SK-N-SH (cell line): ENCODE results near the gene SEMA6C. TPM values are rescaled to one million over a fixed set of nuclear protein-coding genes. Genes with fewer than 3 reads are reported as not detected.

ENCODE experiments used
- CTCF ChIA-PET: fragments of 300-600, 350-600 bp; formaldehyde crosslinking; extraction: SDS; loops from one replicate; lab custom pipeline; 2021; lab: Yijun Ruan, JAX
- POLR2A ChIA-PET: fragments of 350-600 bp; sonication (Branson Sonifier 250); formaldehyde crosslinking; extraction: SDS; loops from one replicate; lab custom pipeline; 2020; ENCODE audit warnings: antibody characterized with exemption, inconsistent platforms; lab: Yijun Ruan, JAX
- DNase-seq: peaks from one replicate; pipeline ENCODE4 v3.0.0; 2012
- H2AFZ ChIP-seq: fragments of 200-600 bp; sonication (generic); 2 replicates; pipeline ENCODE4 v1.8.1; 2016; ENCODE audit warnings: antibody characterized with exemption, mild to moderate bottlenecking, low read depth
- H3F3A ChIP-seq: fragments of 200-600 bp; sonication (generic); replicated peaks from 2 replicates; pipeline ENCODE3; 2016; ENCODE audit warnings: antibody characterized with exemption, mild to moderate bottlenecking; ENCODE audit not compliant: insufficient read depth
- H3K27ac ChIP-seq, 2 experiments: fragments of 200-500 bp in 1 of 2; fragments of 200-600 bp in 1 of 2; sonication (Bioruptor generic) in 1 of 2; sonication (generic), shearing (Covaris generic) in 1 of 2; 2 replicates each; pipeline versions ENCODE4 v1.5.1 to v1.6.1; 2014 to 2016; ENCODE audit warnings: low read depth in 2 of 2, inconsistent platforms in 1 of 2, low read length in 1 of 2, mild to moderate bottlenecking in 1 of 2, mixed read lengths in 1 of 2
- H3K27me3 ChIP-seq: fragments of 200-600 bp; sonication (generic), shearing (Covaris generic); 2 replicates; pipeline ENCODE4 v1.6.1; 2016; ENCODE audit warnings: mixed run types; ENCODE audit not compliant: insufficient read depth
- H3K36me3 ChIP-seq, 2 experiments: fragments of 200-500 bp in 1 of 2; fragments of 200-600 bp in 1 of 2; sonication (Bioruptor generic) in 1 of 2; sonication (generic) in 1 of 2; replicated peaks in 1 of 2; 2 replicates each; pipeline versions ENCODE3 to v1.5.1; 2014 to 2016; ENCODE audit warnings: low read length in 1 of 2, mild to moderate bottlenecking in 1 of 2; ENCODE audit not compliant: insufficient read depth in 2 of 2, control insufficient read depth in 1 of 2
- H3K4me1 ChIP-seq, 2 experiments: fragments of 200-500 bp in 1 of 2; fragments of 200-600 bp in 1 of 2; sonication (Bioruptor generic) in 1 of 2; sonication (generic), shearing (Covaris generic) in 1 of 2; 2 replicates each; pipeline versions ENCODE4 v1.5.1 to v1.6.1; 2014 to 2016; ENCODE audit warnings: low read depth in 1 of 2, low read length in 1 of 2, mixed run types in 1 of 2; ENCODE audit not compliant: insufficient read depth in 2 of 2, control insufficient read depth in 1 of 2
- H3K4me2 ChIP-seq: fragments of 200-600 bp; sonication (generic), shearing (Covaris generic); 2 replicates; pipeline ENCODE4 v1.6.1; 2017; ENCODE audit warnings: mixed run types
- H3K4me3 ChIP-seq, 2 experiments: fragments of 200-500 bp in 1 of 2; fragments of 200-600 bp in 1 of 2; sonication (Bioruptor generic) in 1 of 2; sonication (generic), shearing (Covaris generic) in 1 of 2; 2 replicates each; pipeline versions ENCODE4 v1.5.1 to v1.8.1; 2014 to 2016; ENCODE audit warnings: low read depth in 2 of 2, inconsistent platforms in 1 of 2, low read length in 1 of 2, mild to moderate bottlenecking in 1 of 2, mixed read lengths in 1 of 2, moderate library complexity in 1 of 2
- H3K79me2 ChIP-seq: fragments of 200-600 bp; sonication (generic); 2 replicates; pipeline ENCODE4 v1.8.1; 2017; ENCODE audit warnings: mild to moderate bottlenecking; ENCODE audit not compliant: insufficient read depth
- H3K9ac ChIP-seq: fragments of 200-600 bp; sonication (generic); 2 replicates; pipeline ENCODE4 v1.6.1; 2017; ENCODE audit warnings: mixed run types
- H3K9me2 ChIP-seq: fragments of 200-600 bp; sonication (generic); 2 replicates; pipeline ENCODE4 v1.6.1; 2017; ENCODE audit warnings: mixed run types
- H3K9me3 ChIP-seq: fragments of 200-600 bp; sonication (generic); 2 replicates; pipeline ENCODE4 v1.6.1; 2017; ENCODE audit warnings: mixed run types, mild to moderate bottlenecking, moderate library complexity
- H4K20me1 ChIP-seq: fragments of 200-600 bp; sonication (generic); 2 replicates; pipeline ENCODE4 v1.6.1; 2017; ENCODE audit warnings: mild to moderate bottlenecking, mixed run types; ENCODE audit not compliant: insufficient read depth
- ELF1 ChIP-seq: IDR thresholded peaks from 2 replicates; pipeline ENCODE4 v1.4.0; 2012
- EZH2phosphoT487 ChIP-seq: fragments of 200-600 bp; sonication (generic); IDR thresholded peaks from 2 replicates; pipeline ENCODE4 v1.6.1; 2017; ENCODE audit warnings: low read depth, mixed run types, mild to moderate bottlenecking, antibody characterized with exemption, moderate library complexity, borderline replicate concordance
- FOXM1 ChIP-seq: IDR thresholded peaks from 2 replicates; pipeline ENCODE4 v1.4.0; 2012; ENCODE audit warnings: low read depth, mild to moderate bottlenecking
- GATA2 ChIP-seq: sonication (generic); formaldehyde crosslinking; IDR thresholded peaks from 2 replicates; pipeline ENCODE4 v1.5.0; 2020; ENCODE audit warnings: mild to moderate bottlenecking, missing genetic modification reagents
- MXI1 ChIP-seq: IDR thresholded peaks from 2 replicates; pipeline ENCODE4 v1.6.1; 2012; ENCODE audit warnings: mild to moderate bottlenecking, low read depth, low read length, improper control_type of control experiment
- RCOR1 ChIP-seq: fragments of 150-350 bp; IDR thresholded peaks from 2 replicates; pipeline ENCODE4 v1.6.1; 2017; ENCODE audit warnings: antibody characterized with exemption, low read length
- SIN3A ChIP-seq: IDR thresholded peaks from 2 replicates; pipeline ENCODE4 v1.6.1; 2012; ENCODE audit warnings: low read depth, mild to moderate bottlenecking, low read length, moderate library complexity, borderline replicate concordance
- TCF12 ChIP-seq: IDR thresholded peaks from 2 replicates; pipeline ENCODE4 v1.4.0; 2012
- TEAD4 ChIP-seq: IDR thresholded peaks from 2 replicates; pipeline ENCODE4 v1.4.0; 2012; ENCODE audit warnings: mild to moderate bottlenecking, borderline replicate concordance; ENCODE audit not compliant: insufficient read depth
- YY1 ChIP-seq: IDR thresholded peaks from 2 replicates; pipeline ENCODE4 v1.4.0; 2012; ENCODE audit warnings: low read depth, mild to moderate bottlenecking
- WGBS: methylation state at CpG from one replicate; pipeline ENCODE4 v1.1.6; 2017; ENCODE audit warnings: low lambda C conversion rate; 5-methylcytosine and 5-hydroxymethylcytosine counted together
- polyA plus RNA-seq, 3 experiments: library from polyadenylated mRNA; depleted of rRNA; stranded (reverse); fragments of >200 nt; gene quantifications; 2 replicates each; pipeline ENCODE4 v1.2.3, GENCODE V29; 2012
- TF ChIP-seq, protein P1 (sequence below): IDR thresholded peaks from 2 replicates; pipeline ENCODE4 v1.4.0; 2012; ENCODE audit warnings: low read depth, borderline replicate concordance
- TF ChIP-seq, protein P2 (sequence below): IDR thresholded peaks from 2 replicates; pipeline ENCODE4 v1.4.0; 2012; ENCODE audit warnings: low read depth

Gene SEMA6C
- polyA plus RNA-seq, 1 of the 3 experiments (the other 2 are of a cell fraction) = 4.0 TPM

DNA sequence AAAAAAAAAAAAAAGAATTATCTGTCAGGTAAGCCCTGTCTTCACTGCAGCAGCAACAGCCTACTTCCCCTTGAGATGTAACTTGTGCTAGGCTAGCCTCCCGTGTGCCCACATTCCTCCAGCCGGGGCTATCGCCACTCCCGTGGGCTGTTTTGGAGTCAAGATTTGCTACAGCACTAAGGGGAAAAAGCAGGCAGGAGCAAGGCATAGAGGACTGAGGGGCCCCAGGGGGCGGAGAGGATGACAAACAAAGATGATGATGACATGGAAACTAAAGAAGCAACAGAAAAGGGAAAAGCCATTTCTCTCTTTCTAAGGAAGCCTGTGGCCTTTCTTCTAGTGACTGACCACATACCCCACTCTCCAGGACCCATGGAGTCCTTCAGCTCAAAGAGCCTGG, 11.9 kb upstream of the SEMA6C start:
- CTCF ChIA-PET = interaction anchor here (1.2 to 6.6 kb wide), 4 partner anchors 14 to 162 kb away, joined by 3 to 113 read pairs (median 30); partner anchors contain the start of gene SEMA6C
- WGBS = 93% methylated on average over 5 of the region's 5 CpGs
- Histone ChIP-seq H3K27ac (no peak overlapping the region), H3K9me3 (no peaks in the 10 kb centered on the region), H3K36me3 (peaks cover 9 to 40% of the 10 kb centered on the region in 2 experiments), H4K20me1 (no peaks in the 10 kb centered on the region), H3K9me2 (no peaks in the 10 kb centered on the region), H3K27me3 (no peaks in the 10 kb centered on the region), H3K79me2 (no peaks in the 10 kb centered on the region), H3F3A (peaks cover 5% of the 10 kb centered on the region), H3K4me2 (no peak overlapping the region), H2AFZ (no peak overlapping the region), H3K9ac (no peak overlapping the region), H3K4me3 (no peak overlapping the region), H3K4me1 (no peaks in the 10 kb centered on the region)
- DNase-seq = no peak
- POLR2A ChIA-PET = no interaction called here
- no peak for TF ChIP-seq RCOR1
- TF ChIP-seq ELF1 = no peak

DNA sequence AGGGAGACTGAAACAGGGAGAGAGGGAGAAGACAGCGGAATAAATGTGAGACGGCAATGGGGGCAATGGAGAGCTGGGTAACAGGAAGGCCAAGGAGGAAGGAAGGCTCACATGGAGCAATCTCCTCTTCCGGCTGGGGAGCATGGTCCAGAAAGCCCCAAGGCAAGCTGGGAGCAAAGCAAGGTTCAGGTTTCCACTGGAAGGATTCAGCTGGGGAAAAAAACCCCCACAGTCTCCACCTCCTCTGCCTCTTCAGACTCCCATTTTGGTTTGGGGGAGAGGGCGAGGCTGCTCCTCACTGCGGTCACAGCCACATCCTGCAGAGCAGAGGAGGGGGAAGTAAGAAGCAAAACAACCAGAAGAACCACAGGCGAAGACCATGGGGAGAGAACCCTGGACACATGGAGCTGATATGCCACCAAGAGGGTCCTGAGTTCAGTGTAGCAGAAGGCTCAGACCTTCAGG, 10.7 kb upstream of the SEMA6C start:
- Histone ChIP-seq H3K79me2 (no peaks in the 10 kb centered on the region), H2AFZ (no peak overlapping the region), H3K4me2 (no peak overlapping the region), H3K36me3 (peaks cover 9 to 39% of the 10 kb centered on the region in 2 experiments), H3K4me1 (no peaks in the 10 kb centered on the region), H3K9me3 (no peaks in the 10 kb centered on the region), H3K9ac (no peak overlapping the region), H3F3A (peaks cover 5% of the 10 kb centered on the region), H4K20me1 (no peaks in the 10 kb centered on the region), H3K27ac (no peak overlapping the region), H3K4me3 (no peak overlapping the region), H3K27me3 (no peaks in the 10 kb centered on the region)
- WGBS = 93% methylated on average over 6 of the region's 6 CpGs
- DNase-seq = no peak
- CTCF ChIA-PET = interaction anchor here (0.6 to 6.6 kb wide), 14 partner anchors 8 to 503 kb away, joined by 3 to 113 read pairs (median 4); partner anchors contain the start of genes CDC42SE1, GABPB2, LYSMD1 and SEMA6C
- POLR2A ChIA-PET = no interaction called here
- no peak for TF ChIP-seq EZH2phosphoT487
- TF ChIP-seq, all 33 proteins: peak for 0
- H3K9me2 ChIP-seq = no peaks in the 10 kb centered on the region

DNA sequence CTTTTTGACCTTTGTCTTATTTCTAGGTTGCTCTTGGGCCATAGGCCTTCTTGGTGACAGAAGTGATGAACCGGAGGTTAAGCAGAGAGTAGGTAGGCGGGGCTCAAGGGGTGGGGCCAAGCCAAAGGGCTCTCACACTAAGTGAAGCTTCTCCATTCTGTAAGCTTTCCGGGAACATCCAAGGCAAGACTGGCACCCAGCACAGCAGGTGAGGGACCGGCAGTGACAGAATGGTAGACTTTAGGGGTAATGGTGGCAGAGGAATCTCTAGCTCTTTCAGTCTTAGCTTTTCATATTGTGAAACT, 10.0 kb upstream of the SEMA6C start, which contains the start of gene TNFAIP8L2:
TSS of gene TNFAIP8L2 (plus strand) at position 135 of the 305 bp plus-strand sequence. CDS start 2,049 bp downstream, outside the sequence.
- peaks cover 5% of the 10 kb centered on the region for H3F3A ChIP-seq
- H3K9ac ChIP-seq = no peak within 1 kb of the TSS
- no peaks in the 10 kb centered on the region for H3K27me3 ChIP-seq
- TF ChIP-seq TEAD4 (no peak), SIN3A (no peak), TCF12 (no peak), GATA2 (CRISPR knock-in tag) (no peak), MXI1 (no peak), FOXM1 (no peak), YY1 (no peak), ELF1 (no peak)
- TF ChIP-seq, protein P1, sequence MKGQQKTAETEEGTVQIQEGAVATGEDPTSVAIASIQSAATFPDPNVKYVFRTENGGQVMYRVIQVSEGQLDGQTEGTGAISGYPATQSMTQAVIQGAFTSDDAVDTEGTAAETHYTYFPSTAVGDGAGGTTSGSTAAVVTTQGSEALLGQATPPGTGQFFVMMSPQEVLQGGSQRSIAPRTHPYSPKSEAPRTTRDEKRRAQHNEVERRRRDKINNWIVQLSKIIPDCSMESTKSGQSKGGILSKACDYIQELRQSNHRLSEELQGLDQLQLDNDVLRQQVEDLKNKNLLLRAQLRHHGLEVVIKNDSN = no peak
- TF ChIP-seq, protein P2, sequence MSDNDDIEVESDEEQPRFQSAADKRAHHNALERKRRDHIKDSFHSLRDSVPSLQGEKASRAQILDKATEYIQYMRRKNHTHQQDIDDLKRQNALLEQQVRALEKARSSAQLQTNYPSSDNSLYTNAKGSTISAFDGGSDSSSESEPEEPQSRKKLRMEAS = no peak
- H3K9me2 ChIP-seq = no peaks in the 10 kb centered on the region
- H4K20me1 ChIP-seq = no peaks in the 10 kb centered on the region
- H3K9me3 ChIP-seq = no peaks in the 10 kb centered on the region
- H2AFZ ChIP-seq = no peak within 1 kb of the TSS
- DNase-seq = no peak
- WGBS = 79% methylated on average over 4 of the region's 4 CpGs
- peaks cover 9 to 33% of the 10 kb centered on the region in 2 experiments for H3K36me3 ChIP-seq
- POLR2A ChIA-PET = interaction anchor here (0.6 kb wide), 1 partner anchor 89 kb away, joined by 3 read pairs; no protein-coding TSS in a partner anchor
- no peaks in the 10 kb centered on the region for H3K79me2 ChIP-seq
- no peak within 1 kb of the TSS for H3K27ac ChIP-seq
- H3K4me2 ChIP-seq = no peak within 1 kb of the TSS
- CTCF ChIA-PET = interaction anchor here (0.6 to 6.6 kb wide), 14 partner anchors 8 to 503 kb away, joined by 3 to 113 read pairs (median 4); partner anchors contain the start of genes CDC42SE1, GABPB2, LYSMD1 and SEMA6C
- no peaks in the 10 kb centered on the region for H3K4me1 ChIP-seq
- H3K4me3 ChIP-seq = no peak within 1 kb of the TSS
